SHP77 (cell line): ENCODE results near the gene TRPV6.

Experiments
- DNase-seq, 2 experiments: peaks; one replicate each; lab custom pipeline; 2025; lab: John Stamatoyannopoulos, UW

TRPV6 gene

GRCh38 chr7:142885311-142886230 lies at the start of gene TRPV6:
TSS of gene TRPV6 (minus strand) at chr7:142885745.
- DNase-seq: no peak

DNA sequence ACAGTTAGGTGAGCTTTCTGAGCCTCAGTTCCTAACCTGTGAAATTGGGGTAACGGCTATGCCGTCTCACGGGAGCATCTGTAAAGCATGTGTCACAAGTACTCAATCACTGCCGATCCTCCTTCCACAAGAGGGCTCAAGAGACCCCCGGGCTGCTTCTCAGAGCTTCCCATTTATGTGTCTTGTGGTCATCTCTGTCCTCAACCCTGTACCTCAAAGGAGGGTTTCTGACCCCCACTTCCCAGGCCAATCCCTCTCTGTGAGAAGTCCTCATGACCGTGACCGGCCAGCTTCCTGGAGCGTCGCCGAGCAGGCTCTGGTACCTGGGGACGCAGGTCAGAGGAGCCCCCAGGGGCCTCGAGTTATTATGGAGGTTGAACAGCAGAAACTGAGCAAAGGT lies 48.5 kb upstream of the TRPV6 start:
- no peak for DNase-seq

DNA sequence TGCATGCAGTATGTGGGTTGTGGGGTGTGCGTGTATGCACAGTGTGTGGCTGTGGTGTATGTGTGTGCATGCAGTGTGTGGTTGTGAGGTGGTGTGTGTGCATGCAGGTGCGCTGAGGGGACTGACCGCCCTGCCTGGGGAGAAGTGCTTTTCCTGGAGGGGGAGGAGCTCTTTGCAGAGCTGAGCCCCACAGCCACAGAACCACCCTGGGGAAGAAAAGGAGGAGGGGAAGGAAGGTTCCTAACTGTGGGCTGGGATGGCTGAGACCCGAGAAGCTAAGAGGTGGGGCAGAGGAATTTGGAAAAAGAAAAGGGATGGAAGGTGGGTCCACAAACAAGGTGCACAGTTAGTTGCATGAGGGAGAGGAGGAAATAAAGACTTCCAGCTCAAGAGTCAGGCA lies 48.1 kb upstream of the TRPV6 start, which contains the start of gene TRPV5:
TSS of gene TRPV5 (minus strand) at position 123 of the 400 bp plus-strand sequence. CDS start 287 bp downstream, outside the sequence.
- DNase-seq: no peak

- DNase-seq: no peak
These were observed 47.5 kb upstream of the TRPV6 start for GRCh38 chr7:142933092-142933475.

- no peak for DNase-seq
These were observed 47.0 kb upstream of the TRPV6 start for GRCh38 chr7:142932386-142933091.

DNA sequence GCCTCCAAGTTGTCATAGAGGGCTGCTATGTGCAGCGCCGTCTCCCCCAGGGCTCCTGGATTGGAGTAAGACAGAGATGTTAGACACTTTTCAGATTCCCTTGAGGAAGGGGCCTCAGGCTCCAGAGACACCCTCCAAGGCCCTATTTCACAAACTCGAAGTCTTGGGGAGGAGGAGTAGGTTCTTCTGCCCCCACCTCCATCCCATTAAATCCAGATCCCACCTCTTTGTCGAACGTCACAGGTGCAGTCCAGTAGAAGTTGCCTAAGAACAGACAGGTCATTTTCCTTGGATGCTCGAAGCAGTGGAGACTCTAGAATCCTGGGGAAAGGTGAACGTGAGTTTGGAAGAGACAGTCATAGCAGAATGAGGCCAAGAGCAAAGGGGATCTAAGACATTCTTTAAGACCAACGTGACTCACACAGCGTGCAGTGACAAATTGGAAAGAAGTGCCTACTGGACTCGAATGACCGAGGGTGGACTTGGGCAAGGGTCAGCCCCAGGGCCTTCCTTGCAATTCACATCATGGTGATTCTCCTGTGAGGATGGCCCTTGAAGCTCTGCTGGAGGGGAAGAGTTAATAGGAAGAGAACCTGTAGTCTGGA lies 44.7 kb upstream of the TRPV6 start:
- no peak for DNase-seq

DNA sequence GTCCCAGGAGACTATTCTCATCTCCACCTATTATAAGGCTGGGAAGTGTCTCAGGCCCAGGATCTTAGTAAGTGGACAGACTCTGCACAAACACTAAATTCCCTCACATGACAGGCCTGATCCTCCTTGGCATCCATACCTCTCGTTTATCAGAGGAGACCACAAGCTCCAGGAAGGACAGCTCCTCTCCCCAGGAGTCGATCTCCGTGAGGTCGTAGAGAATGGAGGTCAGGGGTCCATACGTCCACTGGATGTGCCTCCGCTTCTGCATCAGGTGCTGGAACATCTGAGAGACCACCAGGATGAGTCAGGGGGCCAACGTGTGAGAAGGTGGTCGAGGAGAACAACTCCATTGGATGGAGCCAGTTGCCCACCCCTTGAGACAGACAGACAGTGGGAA lies 42.4 kb upstream of the TRPV6 start:
- DNase-seq: no peak

DNA sequence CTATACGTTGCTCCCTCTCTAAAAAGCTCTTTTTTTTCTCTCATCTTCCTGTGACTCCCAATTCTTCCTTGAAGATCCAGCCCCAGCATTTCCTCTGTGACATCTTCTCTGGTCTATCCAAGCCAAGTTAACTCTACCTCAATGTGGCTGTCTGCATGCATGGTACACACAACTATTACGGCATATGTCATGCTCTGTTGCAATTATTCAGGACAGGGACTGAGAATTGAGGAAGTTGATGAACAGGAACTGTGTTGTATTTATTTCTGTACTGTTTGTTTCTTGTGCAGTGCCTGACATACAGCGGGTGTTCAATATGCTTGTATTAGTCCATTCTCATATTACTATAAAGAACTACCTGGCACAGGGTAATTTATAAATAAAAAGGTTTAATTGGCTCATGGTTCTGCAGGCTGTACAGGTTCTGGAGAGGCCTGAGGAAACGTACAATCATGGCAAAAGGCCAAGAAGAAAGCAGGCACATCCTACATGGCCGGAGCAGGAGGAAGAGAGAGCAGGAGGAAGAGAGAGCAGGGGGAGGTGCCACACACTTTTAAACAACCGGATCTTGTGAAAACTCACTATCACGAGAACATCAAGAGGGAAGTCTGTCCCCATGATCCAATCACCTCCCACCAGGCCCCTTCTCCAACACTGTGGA lies 41.7 kb upstream of the TRPV6 start:
- no peak for DNase-seq

DNA sequence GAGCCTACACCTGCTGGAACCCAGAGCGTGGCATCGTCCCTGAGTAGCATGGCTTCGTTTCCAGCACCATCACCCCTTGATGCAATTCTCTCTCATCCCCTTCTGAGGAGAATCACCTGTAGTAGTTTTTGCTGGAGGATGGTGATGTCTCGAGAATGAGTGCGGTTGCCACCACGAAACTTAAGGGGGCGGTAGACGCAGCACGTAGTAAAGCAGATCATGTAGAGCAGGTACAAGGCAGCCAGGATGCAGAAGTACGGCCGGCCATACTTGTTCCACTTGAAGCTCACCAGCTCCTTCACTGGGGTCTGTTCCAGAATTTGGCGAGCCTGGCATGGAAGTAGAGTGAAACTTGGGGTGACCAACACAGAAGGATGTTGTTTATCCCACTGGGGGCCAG lies 39.9 kb upstream of the TRPV6 start:
- DNase-seq: no peak

DNA sequence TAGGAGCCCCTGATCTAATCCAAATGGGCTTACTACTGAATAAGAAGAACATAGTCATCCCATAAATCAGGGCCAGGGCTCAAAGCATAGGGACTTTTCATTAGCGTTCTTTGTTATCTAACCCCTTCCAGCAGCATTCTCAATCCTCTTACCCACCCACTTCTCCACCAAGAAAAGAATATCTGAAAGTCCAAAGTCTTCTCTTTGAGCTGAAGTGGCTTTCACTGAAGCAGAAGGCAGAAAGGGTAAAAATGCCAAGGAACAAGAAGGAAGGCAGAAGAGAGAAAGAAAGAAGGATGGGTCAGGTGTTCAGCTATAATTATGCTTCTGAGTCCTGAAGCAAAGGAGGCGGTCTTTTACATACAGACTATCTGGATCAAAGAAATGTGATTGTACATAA lies 37.8 kb upstream of the TRPV6 start:
- DNase-seq: no peak

DNA sequence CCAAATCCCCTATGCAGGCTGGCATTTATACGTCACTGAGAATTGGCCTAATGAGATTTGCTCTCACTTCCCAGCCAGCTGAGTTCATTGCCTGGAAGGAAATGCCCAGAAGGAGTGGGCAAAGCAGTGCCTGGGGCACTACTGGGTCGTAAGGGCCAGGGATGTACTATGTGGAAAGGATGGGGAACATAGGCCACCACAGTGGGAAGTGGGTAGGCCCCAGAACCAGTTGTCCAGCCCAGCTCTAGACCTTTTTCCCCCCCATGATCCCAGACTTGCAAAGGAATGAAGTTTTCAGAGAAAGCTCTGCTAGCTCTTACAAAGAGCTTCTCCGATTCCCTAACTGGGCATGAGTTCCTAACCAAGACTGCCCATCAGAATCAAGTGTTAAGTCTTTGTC lies 34.1 kb upstream of the TRPV6 start:
- DNase-seq: no peak

- DNase-seq: no peak
These were observed 33.4 kb upstream of the TRPV6 start for GRCh38 chr7:142918901-142919300.

- DNase-seq: no peak
These were observed 31.9 kb upstream of the TRPV6 start for GRCh38 chr7:142917447-142917846.

GRCh38 chr7:142916508-142916907 lies 31.0 kb upstream of the TRPV6 start:
- no peak for DNase-seq

GRCh38 chr7:142915315-142915714 lies 29.8 kb upstream of the TRPV6 start:
- DNase-seq: no peak

DNA sequence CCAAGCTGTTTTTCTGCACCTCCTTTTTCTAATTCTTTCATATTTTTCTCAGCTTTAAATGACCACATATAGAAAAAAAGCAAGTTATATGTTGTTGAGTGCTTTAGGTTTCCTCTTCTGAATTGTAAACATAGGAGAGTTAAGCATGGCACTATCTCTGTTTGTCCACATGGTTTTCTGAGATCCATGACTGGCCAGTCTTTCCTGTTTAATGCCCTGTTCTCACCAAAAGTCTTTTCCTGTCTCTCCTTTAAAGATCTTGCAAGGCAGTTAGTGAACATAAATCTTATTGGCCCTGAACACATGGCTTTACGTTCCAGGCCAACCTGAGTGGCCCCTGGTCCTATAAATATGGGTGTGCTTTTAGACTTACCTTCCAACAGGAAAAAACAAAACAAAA lies 28.6 kb upstream of the TRPV6 start:
- no peak for DNase-seq

DNA sequence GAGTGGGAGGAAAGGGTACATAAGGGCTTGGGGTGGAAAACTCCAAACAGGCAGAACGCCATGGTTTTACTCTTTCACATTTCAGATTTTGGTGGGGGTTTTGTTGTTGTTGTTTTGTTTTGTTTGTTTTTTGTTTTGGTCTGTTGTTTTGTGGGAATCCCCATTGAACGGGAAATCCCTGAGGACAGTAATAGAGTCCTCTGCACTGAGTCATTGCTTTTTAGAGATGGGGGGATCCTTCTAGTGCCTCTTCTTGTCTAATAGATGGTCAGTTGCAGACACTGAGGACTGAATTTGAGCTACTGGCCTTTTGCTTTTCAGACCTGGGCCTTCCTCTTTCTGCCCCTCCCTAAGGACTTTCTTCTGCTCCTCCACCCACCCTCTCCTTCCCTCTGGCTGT lies 28.0 kb upstream of the TRPV6 start:
- no peak for DNase-seq

DNA sequence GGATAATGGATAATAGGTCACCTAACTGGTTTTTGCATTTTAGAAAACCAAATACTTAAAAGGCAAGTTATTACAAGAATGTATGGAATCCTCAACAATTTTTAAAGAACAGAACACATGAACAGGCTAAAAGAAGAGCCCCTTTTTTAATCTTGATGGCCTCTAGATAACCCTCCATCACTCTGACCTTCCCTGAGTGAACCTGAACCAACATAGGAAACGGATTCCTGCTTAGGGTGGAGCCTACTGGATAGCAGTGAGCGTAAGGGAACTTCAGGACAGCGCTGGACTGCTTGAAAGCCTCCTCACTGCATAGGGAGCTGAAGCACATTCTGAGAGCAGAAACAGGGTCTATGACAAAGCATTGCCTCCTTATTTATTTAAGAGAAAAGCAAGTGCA lies 27.5 kb upstream of the TRPV6 start:
- no peak for DNase-seq

- DNase-seq: no peak
These were observed 24.9 kb upstream of the TRPV6 start for GRCh38 chr7:142910481-142910880.

GRCh38 chr7:142910031-142910433 lies 24.5 kb upstream of the TRPV6 start:
- no peak for DNase-seq

DNA sequence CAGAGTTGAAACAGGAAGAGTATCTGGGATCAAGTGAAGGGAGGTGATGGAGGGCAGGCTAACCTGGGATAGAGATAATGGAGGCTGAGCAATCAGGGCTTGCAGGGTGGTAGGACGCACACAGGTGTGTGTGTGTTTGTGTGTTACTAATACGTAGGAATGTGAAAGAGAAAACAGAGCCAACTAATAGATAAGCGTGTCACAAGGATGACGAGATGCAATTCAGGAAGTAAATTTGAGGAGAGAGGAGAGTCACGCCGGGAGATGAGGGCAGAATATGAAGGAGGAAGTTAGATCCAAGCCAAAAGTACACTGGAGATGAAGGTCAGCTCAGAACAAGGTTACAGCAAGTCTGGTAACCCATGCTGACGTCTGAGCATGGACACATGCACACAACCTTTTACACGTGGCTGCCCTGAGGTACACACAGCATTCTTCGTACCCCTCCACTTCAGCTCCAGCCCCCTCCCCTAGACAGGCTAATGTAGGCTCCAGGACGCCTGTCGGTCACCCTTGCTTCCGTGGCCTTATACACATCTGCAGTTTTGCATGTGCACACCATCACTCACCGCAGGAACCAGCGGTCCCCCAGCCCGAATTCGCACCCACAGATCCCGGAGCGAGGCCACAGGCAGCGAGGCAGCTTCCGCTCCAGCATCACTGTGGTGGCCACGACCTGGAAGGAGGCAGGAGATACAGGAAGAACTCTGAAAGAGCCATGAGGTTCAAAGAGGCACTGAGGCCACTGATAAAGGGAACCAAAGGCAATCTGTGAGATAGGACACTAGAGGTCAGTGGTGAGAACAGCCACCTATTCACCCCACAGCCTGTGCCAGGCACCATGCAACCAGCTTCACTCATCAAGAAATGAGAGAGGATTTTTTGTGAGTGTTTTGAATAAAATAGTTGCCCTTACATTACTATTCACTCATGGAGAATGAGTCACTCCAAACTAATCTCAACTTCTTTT lies 23.7 kb upstream of the TRPV6 start:
- no peak for DNase-seq
